PC-3 (cell line): Measurements from ENCODE around the gene ETS1. TPM values are rescaled to one million over a fixed set of nuclear protein-coding genes. Genes with fewer than 3 reads are reported as not detected.

Source experiments
- ATAC-seq: fragments of 200-7000 bp; cut with Tn5 transposase; 2 replicates; pipeline ENCODE4 v1.9.1; 2020; ENCODE audit warnings: mild to moderate bottlenecking, moderate library complexity
- BruUV-seq: library from RNA; stranded (reverse); fragments of 400-500 nt; replicated peaks from 2 replicates; lab custom pipeline; 2021; lab: Mats Ljungman, UMichigan
- CTCF ChIA-PET: fragments of 300-600 bp; sonication (Branson Sonifier 250); formaldehyde crosslinking; loops from one replicate; lab custom pipeline; 2022; ENCODE audit warnings: antibody characterized with exemption; lab: Charles Lee
- POLR2A ChIA-PET: fragments of 300-600 bp; sonication (Branson Sonifier 250); formaldehyde crosslinking; loops from one replicate; lab custom pipeline; 2022; ENCODE audit warnings: antibody characterized with exemption; ENCODE audit not compliant: unreplicated experiment; lab: Charles Lee
- DNase-seq: peaks from one replicate; pipeline ENCODE4 v3.0.0-alpha.2; 2015
- H2AFZ ChIP-seq: fragments of 300-600 bp; sonication (generic); 2 replicates; pipeline ENCODE4 v1.6.0; 2016; ENCODE audit warnings: antibody characterized with exemption, low read length
- H3F3A ChIP-seq: fragments of 300-600 bp; sonication (generic); one replicate; pipeline ENCODE4 v1.6.0; 2017; ENCODE audit warnings: antibody characterized with exemption, low read length, control low read depth, mild to moderate bottlenecking; ENCODE audit not compliant: unreplicated experiment
- H3K27ac ChIP-seq: fragments of 300-600 bp; sonication (generic); 2 replicates; pipeline ENCODE4 v1.5.1; 2016; ENCODE audit warnings: mild to moderate bottlenecking, low read length
- H3K27me3 ChIP-seq: fragments of 300-600 bp; sonication (generic); 2 replicates; pipeline ENCODE4 v1.6.1; 2016; ENCODE audit warnings: low read length, mixed read lengths
- H3K36me3 ChIP-seq: fragments of 300-600 bp; sonication (generic); 2 replicates; pipeline ENCODE4 v1.6.1; 2016; ENCODE audit warnings: low read depth, mixed run types, low read length, mixed read lengths
- H3K4me1 ChIP-seq: fragments of 300-600 bp; sonication (generic); 2 replicates; pipeline ENCODE4 v1.5.1; 2016; ENCODE audit warnings: low read length; ENCODE audit not compliant: insufficient read depth
- H3K4me2 ChIP-seq: fragments of 300-600 bp; sonication (generic); 2 replicates; pipeline ENCODE4 v1.6.0; 2016; ENCODE audit warnings: low read length
- H3K4me3 ChIP-seq: fragments of 300-600 bp; sonication (generic); 2 replicates; pipeline ENCODE4 v1.5.1; 2016; ENCODE audit warnings: mild to moderate bottlenecking, low read length, mixed read lengths
- H3K79me2 ChIP-seq: fragments of 300-600 bp; sonication (generic); 2 replicates; pipeline ENCODE4 v1.6.1; 2017; ENCODE audit warnings: low read length, mixed read lengths
- H3K9ac ChIP-seq: fragments of 300-600 bp; sonication (generic); 2 replicates; pipeline ENCODE4 v1.6.0; 2016; ENCODE audit warnings: mild to moderate bottlenecking, low read length
- H3K9me2 ChIP-seq: fragments of 300-600 bp; sonication (generic); replicated peaks from 2 replicates; pipeline ENCODE4 v1.6.1; 2016; ENCODE audit warnings: mixed run types, low read length, mixed read lengths
- H3K9me3 ChIP-seq: fragments of 300-600 bp; sonication (generic); 2 replicates; pipeline ENCODE4 v1.6.1; 2016; ENCODE audit warnings: low read length, mixed read lengths
- H4K20me1 ChIP-seq: fragments of 300-600 bp; sonication (generic); 2 replicates; pipeline ENCODE4 v1.6.1; 2016; ENCODE audit warnings: low read length, mixed read lengths
- CTCF ChIP-seq: fragments of 300-600 bp; sonication (generic); conservative IDR thresholded peaks from 2 replicates; pipeline ENCODE4 v1.5.1; 2017; ENCODE audit warnings: antibody characterized with exemption, low read depth, mild to moderate bottlenecking, low read length
- EZH2 ChIP-seq: fragments of 300-600 bp; sonication (generic); IDR thresholded peaks from one replicate; pipeline ENCODE4 v1.6.1; 2017; ENCODE audit warnings: antibody characterized with exemption, mild to moderate bottlenecking, low read length; ENCODE audit not compliant: unreplicated experiment
- EZH2phosphoT487 ChIP-seq: fragments of 300-600 bp; sonication (generic); IDR thresholded peaks from 2 replicates; pipeline ENCODE4 v1.6.1; 2018; ENCODE audit warnings: mild to moderate bottlenecking, antibody characterized with exemption, low read length, borderline replicate concordance
- intact Hi-C: fragments of 100-400 bp; cut with micrococcal nuclease; formaldehyde crosslinking; loops from 2 replicates; pipeline ENCODE4 v1.9.0; 2023
- total RNA-seq: library from RNA; depleted of rRNA; stranded (reverse); fragments of >200 nt; gene quantifications from 2 replicates; pipeline ENCODE4 v1.2.3, GENCODE V29; 2014

Gene ETS1
- total RNA-seq, 1 experiment from 2014 or later: 52.0 TPM

- H2AFZ ChIP-seq: no peak overlapping the region
These were observed 39.7 kb upstream of the ETS1 start for GRCh38 chr11:128626913-128627665.

GRCh38 chr11:128625746-128626145 lies 38.4 kb upstream of the ETS1 start:
- H3K4me1 ChIP-seq: peaks cover 18% of the 10 kb centered on the region
- no peak overlapping the region for H2AFZ ChIP-seq
- no peaks in the 10 kb centered on the region for H3F3A ChIP-seq
- H3K9ac ChIP-seq: no peak overlapping the region
- no peaks in the 10 kb centered on the region for H4K20me1 ChIP-seq
- no peaks in the 10 kb centered on the region for H3K9me3 ChIP-seq
- no peak overlapping the region for H3K4me2 ChIP-seq
- no peaks in the 10 kb centered on the region for H3K9me2 ChIP-seq
- H3K27me3 ChIP-seq: no peaks in the 10 kb centered on the region
- TF ChIP-seq EZH2 (no peak), EZH2phosphoT487 (no peak), CTCF (no peak)
- H3K36me3 ChIP-seq: no peaks in the 10 kb centered on the region
- H3K79me2 ChIP-seq: no peaks in the 10 kb centered on the region
- no peak overlapping the region for H3K27ac ChIP-seq
- no peak for ATAC-seq
- BruUV-seq: no TSS peak
- no peak overlapping the region for H3K4me3 ChIP-seq
- ChIA-PET CTCF (no interaction called here), POLR2A (no interaction called here)
- no peak for DNase-seq
- intact Hi-C loops: no loop called here

More at GRCh38 chr11:128626913-128627665, 39.7 kb upstream of the ETS1 start:
- Histone ChIP-seq H3F3A (no peaks in the 10 kb centered on the region), H3K27me3 (no peaks in the 10 kb centered on the region), H3K9me2 (no peaks in the 10 kb centered on the region), H3K27ac (no peak overlapping the region), H3K9me3 (no peaks in the 10 kb centered on the region), H3K4me1 (peaks cover 17% of the 10 kb centered on the region), H3K79me2 (no peaks in the 10 kb centered on the region), H3K36me3 (no peaks in the 10 kb centered on the region), H3K4me3 (no peak overlapping the region), H4K20me1 (no peaks in the 10 kb centered on the region), H3K4me2 (no peak overlapping the region), H3K9ac (no peak overlapping the region)
- no TSS peak for BruUV-seq
- TF ChIP-seq CTCF (no peak), EZH2 (no peak), EZH2phosphoT487 (no peak)
- ChIA-PET POLR2A (no interaction called here), CTCF (interaction anchor here (1.3 kb wide), 1 partner anchor 142 kb away, joined by 6 read pairs; no protein-coding TSS in a partner anchor)
- no peak for DNase-seq
- intact Hi-C loops: no loop called here
- ATAC-seq: no peak

DNA sequence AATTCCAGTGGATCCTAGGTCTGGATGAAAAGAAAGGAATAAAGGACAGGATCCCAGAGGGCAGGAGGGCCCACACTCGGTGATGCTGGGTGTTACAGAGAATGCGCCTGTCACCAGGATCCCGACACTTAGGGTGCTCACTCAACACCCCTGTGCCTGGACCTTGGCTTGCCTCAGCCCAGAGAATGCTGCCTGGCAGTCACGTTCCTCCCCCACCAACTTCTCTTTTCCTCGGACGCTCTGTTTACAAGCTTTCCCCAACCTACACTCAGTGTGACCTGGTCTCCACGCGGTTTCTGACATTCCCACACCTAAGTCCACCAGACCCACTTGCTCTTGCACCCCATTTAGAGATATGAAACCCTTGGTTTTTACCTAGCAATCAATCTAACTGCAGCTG lies 38.0 kb upstream of the ETS1 start:
- no TSS peak for BruUV-seq
- ATAC-seq (no peak), DNase-seq (no peak)
- no peaks in the 10 kb centered on the region for H3K36me3 ChIP-seq
- no peaks in the 10 kb centered on the region for H3K27me3 ChIP-seq
- intact Hi-C loops: no loop called here
- H3K79me2 ChIP-seq: no peaks in the 10 kb centered on the region
- no peaks in the 10 kb centered on the region for H3K9me2 ChIP-seq
- H4K20me1 ChIP-seq: no peaks in the 10 kb centered on the region
- no peak overlapping the region for H3K9ac ChIP-seq
- H3K4me1 ChIP-seq: peaks cover 15% of the 10 kb centered on the region
- H2AFZ ChIP-seq: no peak overlapping the region
- ChIA-PET CTCF (no interaction called here), POLR2A (no interaction called here)
- H3K27ac ChIP-seq: no peak overlapping the region
- no peak for TF ChIP-seq EZH2
- TF ChIP-seq CTCF: no peak
- no peak for TF ChIP-seq EZH2phosphoT487
- no peaks in the 10 kb centered on the region for H3K9me3 ChIP-seq
- H3F3A ChIP-seq: no peaks in the 10 kb centered on the region
- no peak overlapping the region for H3K4me3 ChIP-seq
- no peak overlapping the region for H3K4me2 ChIP-seq
